K562 (cell line): ENCODE data around the gene YKT6. TPM values are rescaled to one million over a fixed set of nuclear protein-coding genes. Genes with fewer than 3 reads are reported as not detected.

Experiments used
- ATAC-seq: fragments of 200-7000 bp; cut with Tn5 transposase; 3 replicates; pipeline ENCODE4 v1.9.1; 2020; ENCODE audit warnings: moderate library complexity
- BruUV-seq: library from RNA; stranded (reverse); fragments of 400-500 nt; replicated peaks from 2 replicates; lab custom pipeline; 2021; lab: Mats Ljungman, UMichigan
- CTCF ChIA-PET: fragments of 300-600 bp; formaldehyde crosslinking; extraction: SDS; loops from one replicate; lab custom pipeline; 2021; ENCODE audit warnings: low intra/inter-chr PET ratio; lab: Yijun Ruan, JAX
- POLR2A ChIA-PET: fragments of 300-600, 350-650 bp; sonication (Branson Sonifier 250); formaldehyde crosslinking; extraction: SDS; loops from one replicate; lab custom pipeline; 2021; ENCODE audit warnings: antibody characterized with exemption, inconsistent platforms; lab: Yijun Ruan, JAX
- DNase-seq, 4 experiments: peaks; one replicate each; pipeline versions ENCODE4 v3.0.0 to v3.0.0-alpha.2; 2011 to 2018; ENCODE audit warnings: low spot score in 3 of 4, mixed read lengths in 3 of 4; ENCODE audit errors: extremely low read depth in 1 of 4
- FAIRE-seq: peaks from 2 replicates; lab custom pipeline; 2011; peaks lifted over from hg19 to GRCh38; lab: Jason Lieb, UNC
- H2AFZ ChIP-seq: 2 replicates; pipeline ENCODE4 v1.6.0; 2011; ENCODE audit warnings: low read depth, low read length, control low read depth, inconsistent platforms
- H3K27ac ChIP-seq: fragments of 200-600 bp; 3 replicates; pipeline ENCODE4 v1.8.0; 2011; ENCODE audit warnings: low read depth, mild to moderate bottlenecking, control low read depth, inconsistent platforms, low read length, moderate library complexity, mixed read lengths; ENCODE audit errors: extremely low read depth
- H3K27me3 ChIP-seq, 2 experiments: fragments of 300-600 bp in 1 of 2; 2 replicates in 1 of 2; 3 replicates in 1 of 2; pipeline versions ENCODE4 v1.6.0 to v1.8.0; 2011; ENCODE audit warnings: inconsistent platforms in 2 of 2, low read length in 2 of 2, mild to moderate bottlenecking in 1 of 2, mixed read lengths in 1 of 2, moderate library complexity in 1 of 2; ENCODE audit not compliant: control insufficient read depth in 2 of 2, insufficient read depth in 2 of 2
- H3K36me3 ChIP-seq: fragments of 300-600 bp; 3 replicates; pipeline ENCODE4 v1.8.0; 2011; ENCODE audit warnings: mild to moderate bottlenecking, low read length, inconsistent platforms; ENCODE audit not compliant: control insufficient read depth, insufficient read depth
- H3K4me1 ChIP-seq, 2 experiments: fragments of 200-600 bp in 1 of 2; replicated peaks in 1 of 2; 2 replicates in 1 of 2; 3 replicates in 1 of 2; pipeline versions ENCODE4 v1.5.1 to v1.8.0; 2011; ENCODE audit warnings: inconsistent platforms in 2 of 2, low read length in 2 of 2, mild to moderate bottlenecking in 1 of 2, mixed read lengths in 1 of 2, moderate library complexity in 1 of 2; ENCODE audit not compliant: control insufficient read depth in 2 of 2, insufficient read depth in 2 of 2
- H3K4me2 ChIP-seq: 2 replicates; pipeline ENCODE4 v1.6.1; 2011; ENCODE audit warnings: low read length, control low read depth, inconsistent platforms, mixed read lengths; ENCODE audit not compliant: insufficient read depth
- H3K4me3 ChIP-seq: fragments of 200-600 bp; sonication (generic), shearing (Covaris generic); 2 replicates; pipeline ENCODE4 v1.5.1; 2016; ENCODE audit warnings: control low read depth, inconsistent platforms
- H3K79me2 ChIP-seq: fragments of 200-600 bp; 3 replicates; pipeline ENCODE4 v1.8.0; 2011; ENCODE audit warnings: low read length, inconsistent platforms; ENCODE audit not compliant: control insufficient read depth, insufficient read depth
- H3K9ac ChIP-seq, 2 experiments: 2 replicates each; pipeline versions ENCODE4 v1.6.0 to v1.6.1; 2011; ENCODE audit warnings: low read depth in 2 of 2, low read length in 2 of 2, control low read depth in 1 of 2, inconsistent platforms in 1 of 2, mild to moderate bottlenecking in 1 of 2, mixed read lengths in 1 of 2; ENCODE audit not compliant: insufficient read depth in 1 of 2
- H3K9me1 ChIP-seq: one replicate; pipeline ENCODE4 v1.6.0; 2011; ENCODE audit warnings: inconsistent platforms, mild to moderate bottlenecking, low read length, moderate library complexity; ENCODE audit not compliant: control insufficient read depth, insufficient read depth
- H3K9me3 ChIP-seq: replicated peaks from 2 replicates; pipeline ENCODE4 v1.5.1; 2011; ENCODE audit warnings: low read depth, low read length, inconsistent platforms; ENCODE audit not compliant: control insufficient read depth, insufficient read depth
- H4K20me1 ChIP-seq: replicated peaks from 2 replicates; pipeline ENCODE4 v1.6.1; 2011; ENCODE audit warnings: low read length, inconsistent platforms, mixed read lengths; ENCODE audit not compliant: control insufficient read depth, insufficient read depth
- CHD4 ChIP-seq: fragments of 200-600 bp; sonication (generic); IDR thresholded peaks from 3 replicates; pipeline ENCODE4 v1.6.1; 2012; ENCODE audit warnings: low read depth, mild to moderate bottlenecking, mixed read lengths, low read length, inconsistent platforms; ENCODE audit not compliant: insufficient read depth, insufficient replicate concordance, poor library complexity, severe bottlenecking
- GTF2A2 ChIP-seq: IDR thresholded peaks from 2 replicates; pipeline ENCODE4 v1.6.1; 2016; ENCODE audit warnings: mild to moderate bottlenecking, missing genetic modification characterization, missing compliant biosample characterization
- MEF2D ChIP-seq: conservative IDR thresholded peaks from 2 replicates; pipeline ENCODE4 v1.6.1; 2016; ENCODE audit warnings: low read depth, missing genetic modification characterization, missing compliant biosample characterization
- NONO ChIP-seq, 2 experiments: fragments of 200-400 bp in 1 of 2; fragments of 450-650 bp in 1 of 2; formaldehyde crosslinking in 1 of 2; IDR thresholded peaks; 2 replicates each; pipeline ENCODE4 v1.6.1; 2017; ENCODE audit warnings: low read depth in 2 of 2, mild to moderate bottlenecking in 2 of 2, moderate library complexity in 2 of 2, low read length in 1 of 2
- PHF21A ChIP-seq: fragments of 450-650 bp; IDR thresholded peaks from 2 replicates; pipeline ENCODE4 v1.6.1; 2017; ENCODE audit warnings: low read depth, borderline replicate concordance
- PKNOX1 ChIP-seq: fragments of 450-650 bp; IDR thresholded peaks from 2 replicates; pipeline ENCODE4 v1.6.1; 2016
- RFX5 ChIP-seq: IDR thresholded peaks from 2 replicates; pipeline ENCODE4 v1.6.1; 2011; ENCODE audit warnings: low read depth, mild to moderate bottlenecking, improper control_type of control experiment, low read length
- U2AF2 ChIP-seq: fragments of 200-400 bp; formaldehyde crosslinking; optimal IDR thresholded peaks from 2 replicates; pipeline ENCODE3; 2017; ENCODE audit warnings: low read depth, mild to moderate bottlenecking, low read length
- whole genome bisulfite sequencing: fragments of 100-300 bp; shearing (Covaris generic); methylation state at CpG from one replicate; pipeline ENCODE4 v1.1.6; 2016; ENCODE audit warnings: low coverage, mixed read lengths; ENCODE audit not compliant: insufficient coverage; ENCODE audit errors: missing lambda C conversion rate; 5-methylcytosine and 5-hydroxymethylcytosine counted together
- in situ Hi-C: fragments of 300-500 bp; cut with MboI; formaldehyde crosslinking; loops from 4 replicates; pipeline ENCODE4 v1.15.0; 2018; ENCODE audit warnings: inconsistent platforms, mixed read lengths
- intact Hi-C: fragments of 100-400 bp; cut with micrococcal nuclease; formaldehyde crosslinking; loops from 2 replicates; pipeline ENCODE4 v1.14.2; 2022
- polyA plus RNA-seq, 8 experiments: library from polyadenylated mRNA; depleted of rRNA in 4 of 8; stranded (reverse) in 5 of 8; unstranded in 3 of 8; fragments of >200 nt; fragmentation: Nextera tagmentation in 2 of 8; fragmentation: Illumina TruSeq in 1 of 8; extraction: Ambion mirVana in 2 of 8; extraction: Trizol in 1 of 8; gene quantifications; 2 replicates each; pipeline versions ENCODE4 v1.2.1 to v1.2.3, GENCODE V29; 2011 to 2014; ENCODE audit warnings: inconsistent platforms in 1 of 8, missing spikeins in 1 of 8
- total RNA-seq, 7 experiments: library from RNA; depleted of rRNA in 6 of 7; stranded (reverse); fragments of >200 nt in 6 of 7; fragmentation: Illumina TruSeq in 2 of 7; extraction: Trizol in 2 of 7; gene quantifications; 2 replicates each; pipeline versions ENCODE4 v1.2.1 to v1.2.3, GENCODE V29; 2011 to 2021; ENCODE audit warnings: low replicate concordance in 1 of 7

Gene YKT6
- total and polyA plus RNA-seq, 9 of the 15 experiments (the other 6 are each of a cell fraction or from before 2014, with no cell fraction given): 1.6 to 90.6 (median 75.1) TPM

- TF ChIP-seq PKNOX1 (peak; percentile 61), GTF2A2 (no peak), NONO (IDR thresholded peaks at IDR 0.05; ENCODE audit: low read depth in 2 of 2, low read length in 1 of 2) (no peak), U2AF2 (no peak), CHD4 (no peak), PHF21A (no peak)
Measured at GRCh38 chr7:44213877-44214388, 13.2 kb downstream of the YKT6 start (continued).

GRCh38 chr7:44215531-44215930 lies 14.8 kb downstream of the YKT6 start:
- Histone ChIP-seq H3K27ac (no peak overlapping the region), H3K4me3 (no peak overlapping the region), H3K4me2 (no peak overlapping the region)
- CTCF ChIA-PET: no interaction called here
- ATAC-seq (no peak), FAIRE-seq (no peak), DNase-seq (no peak)
- in situ Hi-C loops: no loop called here
- intact Hi-C loops: no loop called here
- POLR2A ChIA-PET: interaction anchor here (1.1 to 2.1 kb wide), 2 partner anchors 13 to 63 kb away, joined by 4 to 8 read pairs; no protein-coding TSS in a partner anchor
- BruUV-seq: no TSS peak
- TF ChIP-seq MEF2D (tag) (no peak), RFX5 (no peak)
- TF ChIP-seq, all 486 proteins: peak for 0
- H3K27me3 ChIP-seq: no peaks in the 10 kb centered on the region
- H2AFZ ChIP-seq: no peak overlapping the region
- peaks cover 13 to 57% of the 10 kb centered on the region in 2 experiments; a peak in 4 of 5 replicates for H3K4me1 ChIP-seq
- H3K36me3 ChIP-seq: peaks cover 28% of the 10 kb centered on the region; the same call in 2 of the 3 replicates
- no peak overlapping the region for H3K9ac ChIP-seq
- H4K20me1 ChIP-seq: peaks cover 15% of the 10 kb centered on the region
- peaks cover 9% of the 10 kb centered on the region for H3K9me1 ChIP-seq
- 68% methylated on average over 7 of the region's 7 CpGs for WGBS
- H3K9me3 ChIP-seq: no peaks in the 10 kb centered on the region
- H3K79me2 ChIP-seq: no peaks in the 10 kb centered on the region
